A549 (cell line): Measurements from ENCODE around the gene CHAD. TPM values are rescaled to one million over a fixed set of nuclear protein-coding genes. Genes with fewer than 3 reads are reported as not detected.

Source experiments
- ATAC-seq, 2 experiments: fragments of 200-7000 bp in 1 of 2; fragments of >200 bp in 1 of 2; cut with Nextera tagmentation in 1 of 2; cut with Tn5 transposase in 1 of 2; 3 replicates each; pipeline versions ENCODE4 v1.8.0 to v1.9.1; 2018 to 2020; ENCODE audit warnings: mild to moderate bottlenecking in 1 of 2, moderate library complexity in 1 of 2
- CTCF ChIA-PET: fragments of 300-600 bp; sonication (Branson Sonifier 250); formaldehyde crosslinking; extraction: SDS; loops from one replicate; lab custom pipeline; 2021; ENCODE audit warnings: antibody characterized with exemption, inconsistent platforms; lab: Yijun Ruan, JAX
- POLR2A ChIA-PET: fragments of 350-600 bp; formaldehyde crosslinking; extraction: SDS; loops from one replicate; lab custom pipeline; 2021; ENCODE audit warnings: antibody characterized with exemption, inconsistent platforms; lab: Yijun Ruan, JAX
- DNase-seq, 2 experiments: peaks; one replicate each; pipeline versions ENCODE4 v3.0.0 to v3.0.0-alpha.2; 2011 to 2016; ENCODE audit warnings: low read depth in 1 of 2, low spot score in 1 of 2
- FAIRE-seq: peaks from 2 replicates; lab custom pipeline; 2011; peaks lifted over from hg19 to GRCh38; lab: Jason Lieb, UNC
- H3K27ac ChIP-seq, 2 experiments: fragments of >200 bp; sonication (Bioruptor Twin); formaldehyde crosslinking; 3 replicates each; pipeline ENCODE4 v1.5.1; 2016 to 2017
- H3K4me1 ChIP-seq: fragments of >200 bp; sonication (Bioruptor Twin); formaldehyde crosslinking; 3 replicates; pipeline ENCODE4 v1.6.1; 2016
- H3K4me2 ChIP-seq: fragments of >200 bp; sonication (Bioruptor Twin); formaldehyde crosslinking; 3 replicates; pipeline ENCODE4 v1.6.1; 2016
- H3K4me3 ChIP-seq: fragments of >200 bp; sonication (Bioruptor Twin); formaldehyde crosslinking; 3 replicates; pipeline ENCODE4 v1.5.1; 2016
- H3K9me3 ChIP-seq: fragments of >200 bp; sonication (Bioruptor Twin); formaldehyde crosslinking; 3 replicates; pipeline ENCODE4 v1.6.1; 2016
- CBX2 ChIP-seq: fragments of 200-600 bp; sonication (generic); IDR thresholded peaks from 2 replicates; pipeline ENCODE4 v1.6.1; 2016; ENCODE audit warnings: low read depth, mild to moderate bottlenecking, borderline replicate concordance
- CEBPB ChIP-seq, 2 experiments: fragments of >200 bp in 1 of 2; sonication (Bioruptor Twin) in 1 of 2; formaldehyde crosslinking in 1 of 2; IDR thresholded peaks; 2 replicates each; pipeline ENCODE4 v1.6.1; 2012 to 2016
- CHD2 ChIP-seq: fragments of 150-350 bp; IDR thresholded peaks from 2 replicates; pipeline ENCODE4 v1.6.1; 2014; ENCODE audit warnings: low read length; ENCODE audit not compliant: partially characterized antibody
- ESRRA ChIP-seq: fragments of 150-350 bp; IDR thresholded peaks from 2 replicates; pipeline ENCODE4 v1.6.1; 2014; ENCODE audit warnings: mild to moderate bottlenecking, low read length, borderline replicate concordance
- FOXS1 ChIP-seq: fragments of 250-450 bp; sonication (Bioruptor Pico); IDR thresholded peaks from 2 replicates; pipeline ENCODE4 v1.5.0; 2020; ENCODE audit warnings: mild to moderate bottlenecking, moderate library complexity
- HDAC2 ChIP-seq: fragments of 200-600 bp; sonication (generic); IDR thresholded peaks from 2 replicates; pipeline ENCODE4 v1.6.1; 2016
- HEYL ChIP-seq: fragments of 250-450 bp; sonication (Bioruptor Pico); IDR thresholded peaks from 2 replicates; pipeline ENCODE4 v1.8.0; 2021; ENCODE audit warnings: mild to moderate bottlenecking, moderate library complexity
- HOXA7 ChIP-seq: fragments of 250-450 bp; sonication (Bioruptor Pico); IDR thresholded peaks from 2 replicates; pipeline ENCODE4 v1.5.0; 2020; ENCODE audit warnings: mild to moderate bottlenecking, moderate library complexity
- JUN ChIP-seq, 2 experiments: fragments of >200 bp; sonication (Bioruptor Twin); formaldehyde crosslinking; IDR thresholded peaks; 2 replicates in 1 of 2; 3 replicates in 1 of 2; pipeline ENCODE4 v1.6.1; 2016 to 2017
- JUNB ChIP-seq: fragments of >200 bp; sonication (Bioruptor Twin); formaldehyde crosslinking; IDR thresholded peaks from 2 replicates; pipeline ENCODE4 v1.6.1; 2016
- KDM1A ChIP-seq: fragments of 200-600 bp; sonication (generic); IDR thresholded peaks from 2 replicates; pipeline ENCODE4 v1.6.1; 2016; ENCODE audit warnings: low read depth, mild to moderate bottlenecking
- MAFK ChIP-seq: fragments of 450-650 bp; IDR thresholded peaks from 2 replicates; pipeline ENCODE4 v1.6.1; 2014; ENCODE audit not compliant: partially characterized antibody
- NFE2L2 ChIP-seq: fragments of 150-350 bp; conservative IDR thresholded peaks from 2 replicates; pipeline ENCODE4 v1.6.1; 2014; ENCODE audit warnings: low read length
- POLR2AphosphoS2 ChIP-seq: conservative IDR thresholded peaks from 2 replicates; pipeline ENCODE4 v1.6.1; 2012; ENCODE audit warnings: low read length, improper control_type of control experiment, inconsistent platforms
- RFX5 ChIP-seq: fragments of 450-650 bp; IDR thresholded peaks from 2 replicates; pipeline ENCODE4 v1.7.1; 2014; ENCODE audit warnings: antibody characterized with exemption, mild to moderate bottlenecking, moderate library complexity
- SMC3 ChIP-seq: fragments of >200 bp; sonication (Bioruptor Twin); formaldehyde crosslinking; IDR thresholded peaks from 3 replicates; pipeline ENCODE4 v1.6.1; 2018; ENCODE audit warnings: inconsistent platforms
- TP53 ChIP-seq: fragments of 250-450 bp; sonication (Bioruptor Pico); IDR thresholded peaks from 2 replicates; pipeline ENCODE4 v1.5.0; 2021; ENCODE audit warnings: mild to moderate bottlenecking, moderate library complexity
- ZSCAN20 ChIP-seq: fragments of 250-450 bp; sonication (Bioruptor Pico); IDR thresholded peaks from 2 replicates; pipeline ENCODE4 v1.8.0; 2022; ENCODE audit warnings: mild to moderate bottlenecking, moderate library complexity
- WGBS: methylation state at CpG from one replicate; pipeline ENCODE4 v1.1.6; 2017; ENCODE audit errors: missing lambda C conversion rate; 5-methylcytosine and 5-hydroxymethylcytosine counted together
- polyA plus RNA-seq, 4 experiments: library from polyadenylated mRNA; depleted of rRNA in 3 of 4; stranded (reverse); fragments of >200 nt; fragmentation: RNase III in 1 of 4; extraction: RNeasy Plus Mini Kit Qiagen cat#74134 plus additional on column Dnase treatment in 1 of 4; gene quantifications; 2 replicates in 3 of 4; 3 replicates in 1 of 4; pipeline ENCODE4 v1.2.3, GENCODE V29; 2011 to 2017
- TF ChIP-seq, protein P1 (sequence below): IDR thresholded peaks from 2 replicates; pipeline ENCODE4 v1.6.1; 2012
- TF ChIP-seq, protein P2 (sequence below): fragments of 150-350 bp; IDR thresholded peaks from 2 replicates; pipeline ENCODE4 v1.6.1; 2014; ENCODE audit warnings: low read depth, mild to moderate bottlenecking, low read length
- TF ChIP-seq, protein P3 (sequence below): fragments of 250-450 bp; sonication (Bioruptor Pico); IDR thresholded peaks from 2 replicates; pipeline ENCODE4 v1.5.0; 2021; ENCODE audit warnings: mild to moderate bottlenecking, moderate library complexity, borderline replicate concordance
- TF ChIP-seq, protein P4 (sequence below): fragments of >200 bp; sonication (Bioruptor Twin); formaldehyde crosslinking; IDR thresholded peaks from 2 replicates; pipeline ENCODE4 v1.6.1; 2016

The CHAD gene
- polyA plus RNA-seq, 2 of the 4 experiments (the other 2 are of a cell fraction): not detected

DNA sequence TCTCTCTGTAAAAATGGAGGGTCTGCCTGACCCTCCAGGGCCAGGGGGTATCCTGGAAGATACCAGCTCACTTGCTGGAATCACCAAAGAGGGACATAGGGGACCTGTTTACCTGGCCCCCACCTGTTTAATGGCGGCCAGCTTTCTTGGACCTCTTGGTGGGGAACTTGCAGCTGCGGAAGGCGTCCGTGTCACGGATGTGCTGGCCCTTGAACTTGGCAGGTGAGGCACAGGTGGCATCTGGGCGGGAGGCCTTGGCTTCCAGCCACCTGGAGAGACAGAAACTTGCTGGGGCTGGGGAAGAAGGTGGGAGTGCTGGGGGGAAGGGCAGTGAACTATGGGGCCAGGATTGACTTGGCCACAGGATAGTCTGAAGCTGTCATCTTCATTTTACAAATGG, 3.5 kb downstream of the CHAD start (continued):
- TF ChIP-seq, protein P1, sequence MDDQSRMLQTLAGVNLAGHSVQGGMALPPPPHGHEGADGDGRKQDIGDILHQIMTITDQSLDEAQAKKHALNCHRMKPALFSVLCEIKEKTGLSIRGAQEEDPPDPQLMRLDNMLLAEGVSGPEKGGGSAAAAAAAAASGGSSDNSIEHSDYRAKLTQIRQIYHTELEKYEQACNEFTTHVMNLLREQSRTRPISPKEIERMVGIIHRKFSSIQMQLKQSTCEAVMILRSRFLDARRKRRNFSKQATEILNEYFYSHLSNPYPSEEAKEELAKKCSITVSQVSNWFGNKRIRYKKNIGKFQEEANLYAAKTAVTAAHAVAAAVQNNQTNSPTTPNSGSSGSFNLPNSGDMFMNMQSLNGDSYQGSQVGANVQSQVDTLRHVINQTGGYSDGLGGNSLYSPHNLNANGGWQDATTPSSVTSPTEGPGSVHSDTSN: no peak
- TF ChIP-seq, protein P2, sequence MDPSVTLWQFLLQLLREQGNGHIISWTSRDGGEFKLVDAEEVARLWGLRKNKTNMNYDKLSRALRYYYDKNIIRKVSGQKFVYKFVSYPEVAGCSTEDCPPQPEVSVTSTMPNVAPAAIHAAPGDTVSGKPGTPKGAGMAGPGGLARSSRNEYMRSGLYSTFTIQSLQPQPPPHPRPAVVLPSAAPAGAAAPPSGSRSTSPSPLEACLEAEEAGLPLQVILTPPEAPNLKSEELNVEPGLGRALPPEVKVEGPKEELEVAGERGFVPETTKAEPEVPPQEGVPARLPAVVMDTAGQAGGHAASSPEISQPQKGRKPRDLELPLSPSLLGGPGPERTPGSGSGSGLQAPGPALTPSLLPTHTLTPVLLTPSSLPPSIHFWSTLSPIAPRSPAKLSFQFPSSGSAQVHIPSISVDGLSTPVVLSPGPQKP: no peak
- TF ChIP-seq HEYL (CRISPR knock-in tag) (no peak), HOXA7 (no peak), ZSCAN20 (CRISPR knock-in tag) (no peak), TP53 (CRISPR knock-in tag) (no peak), HDAC2 (no peak), POLR2AphosphoS2 (no peak)

DNA sequence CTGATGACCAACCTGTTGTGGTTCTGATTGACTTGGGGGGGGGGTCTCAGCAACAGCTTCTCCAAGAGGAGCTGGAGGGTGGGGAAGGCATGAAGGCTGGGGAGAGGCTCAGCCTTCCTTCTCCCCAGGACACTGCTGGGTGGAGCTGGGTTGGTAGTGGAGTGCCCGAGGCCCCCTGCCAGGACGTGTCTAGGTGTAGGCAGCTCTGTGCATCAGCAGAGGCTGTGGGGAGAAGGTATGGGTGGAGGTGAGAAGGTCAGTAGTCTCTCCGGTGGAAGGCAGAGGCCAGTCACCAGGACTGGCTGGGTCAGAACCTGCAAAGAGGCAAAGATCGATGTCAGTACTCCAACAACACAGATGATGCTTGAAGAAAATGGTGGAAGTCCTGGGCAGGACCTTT, 3.9 kb downstream of the CHAD start:
- Histone ChIP-seq H3K4me2 (no peak overlapping the region), H3K4me1 (peaks cover 16% of the 10 kb centered on the region), H3K27ac (no peak overlapping the region), H3K9me3 (no peaks in the 10 kb centered on the region), H3K4me3 (no peak overlapping the region)
- FAIRE-seq: no peak
- DNase-seq: no peak
- no peak for ATAC-seq
- POLR2A ChIA-PET: no interaction called here
- CTCF ChIA-PET: interaction anchor here (0.6 to 19.6 kb wide), 5 partner anchors 11 to 295 kb away, joined by 3 to 238 read pairs (median 3); partner anchors contain the start of genes LRRC59 and RSAD1
- no peak for TF ChIP-seq ESRRA
- TF ChIP-seq CEBPB (IDR thresholded peaks at IDR 0.05): no peak
- TF ChIP-seq KDM1A: no peak
- TF ChIP-seq CBX2: no peak
- no peak for TF ChIP-seq CHD2
- TF ChIP-seq JUN (IDR thresholded peaks at IDR 0.05): no peak
- no peak for TF ChIP-seq MAFK
- TF ChIP-seq SMC3: no peak
- TF ChIP-seq HDAC2: no peak
- no peak for TF ChIP-seq JUNB
- no peak for TF ChIP-seq NFE2L2
- 73% methylated on average over 4 of the region's 4 CpGs for WGBS

DNA sequence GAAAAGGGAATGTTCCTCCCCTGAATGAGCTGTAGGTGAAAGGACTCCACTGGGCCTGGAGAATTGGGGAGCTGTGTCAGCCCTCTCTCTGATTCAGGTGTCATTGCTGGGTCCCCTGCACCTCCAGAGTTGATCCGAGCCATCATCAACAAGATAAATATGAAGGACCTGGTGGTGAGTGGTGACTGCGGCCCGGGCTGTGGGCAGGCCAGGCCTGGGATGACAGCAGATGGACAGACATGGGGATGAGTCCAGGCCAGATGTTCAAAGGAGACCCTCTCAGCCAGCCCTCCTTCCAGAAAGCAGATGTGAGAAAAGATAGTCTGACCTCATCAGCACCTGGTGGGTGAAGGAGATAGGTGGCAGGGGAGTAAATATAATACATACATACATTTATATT, 4.6 kb downstream of the CHAD start:
- peaks cover 19% of the 10 kb centered on the region for H3K4me1 ChIP-seq
- no peak overlapping the region for H3K4me3 ChIP-seq
- CTCF ChIA-PET: interaction anchor here (0.6 to 19.6 kb wide), 4 partner anchors 11 to 295 kb away, joined by 3 to 238 read pairs (median 8); partner anchors contain the start of genes LRRC59 and RSAD1
- H3K4me2 ChIP-seq: no peak overlapping the region
- POLR2A ChIA-PET: no interaction called here
- FAIRE-seq (no peak), ATAC-seq (no peak), DNase-seq (no peak)
- no peaks in the 10 kb centered on the region for H3K9me3 ChIP-seq
- H3K27ac ChIP-seq: no peak overlapping the region
- TF ChIP-seq FOXS1 (CRISPR knock-in tag): no peak
- no peak for TF ChIP-seq RFX5
- TF ChIP-seq, protein P3, sequence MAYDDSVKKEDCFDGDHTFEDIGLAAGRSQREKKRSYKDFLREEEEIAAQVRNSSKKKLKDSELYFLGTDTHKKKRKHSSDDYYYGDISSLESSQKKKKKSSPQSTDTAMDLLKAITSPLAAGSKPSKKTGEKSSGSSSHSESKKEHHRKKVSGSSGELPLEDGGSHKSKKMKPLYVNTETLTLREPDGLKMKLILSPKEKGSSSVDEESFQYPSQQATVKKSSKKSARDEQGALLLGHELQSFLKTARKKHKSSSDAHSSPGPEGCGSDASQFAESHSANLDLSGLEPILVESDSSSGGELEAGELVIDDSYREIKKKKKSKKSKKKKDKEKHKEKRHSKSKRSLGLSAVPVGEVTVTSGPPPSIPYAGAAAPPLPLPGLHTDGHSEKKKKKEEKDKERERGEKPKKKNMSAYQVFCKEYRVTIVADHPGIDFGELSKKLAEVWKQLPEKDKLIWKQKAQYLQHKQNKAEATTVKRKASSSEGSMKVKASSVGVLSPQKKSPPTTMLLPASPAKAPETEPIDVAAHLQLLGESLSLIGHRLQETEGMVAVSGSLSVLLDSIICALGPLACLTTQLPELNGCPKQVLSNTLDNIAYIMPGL (CRISPR knock-in tag): no peak
- TF ChIP-seq HEYL (CRISPR knock-in tag): no peak
- TF ChIP-seq, protein P4, sequence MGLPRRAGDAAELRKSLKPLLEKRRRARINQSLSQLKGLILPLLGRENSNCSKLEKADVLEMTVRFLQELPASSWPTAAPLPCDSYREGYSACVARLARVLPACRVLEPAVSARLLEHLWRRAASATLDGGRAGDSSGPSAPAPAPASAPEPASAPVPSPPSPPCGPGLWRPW: no peak
- 83% methylated on average over 3 of the region's 3 CpGs for WGBS
